ENCODE data around the gene SNX25. TPM values are rescaled to one million over a fixed set of nuclear protein-coding genes. Genes with fewer than 3 reads are reported as not detected.

The SNX25 gene
- total RNA-seq, 1 experiment from 2014 or later: 16.7 TPM

DNA sequence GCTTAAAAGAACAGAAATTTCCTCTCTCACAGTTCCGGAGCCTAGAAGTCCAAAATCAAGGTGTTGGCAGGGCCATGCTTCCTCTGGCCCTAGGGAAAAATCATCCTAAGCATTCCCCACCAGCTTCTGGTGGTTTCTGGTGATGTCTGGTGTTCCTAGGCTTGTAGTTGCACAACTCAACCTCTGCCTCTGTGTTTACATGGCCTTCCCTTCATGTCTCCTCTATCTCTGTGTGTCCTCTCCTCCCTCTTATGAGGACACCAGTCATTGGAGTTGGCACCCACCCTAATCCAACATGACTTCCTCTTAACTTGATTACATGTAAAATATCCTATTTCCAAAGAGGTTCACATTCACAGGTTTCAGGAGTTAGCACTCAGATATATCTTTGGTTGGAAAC, 170.9 kb downstream of the SNX25 start:
- Histone ChIP-seq H3K4me3 (ENCODE audit: low read depth in 2 of 2, low read length in 2 of 2) (no peak overlapping the region), H3K27ac (ENCODE audit: low read length) (no peak overlapping the region), H3K27me3 (ENCODE audit: control insufficient read depth, insufficient read depth, low read length) (no peaks in the 10 kb centered on the region), H3K36me3 (ENCODE audit: control insufficient read depth, insufficient read depth, low read length) (no peaks in the 10 kb centered on the region), H3K9me3 (ENCODE audit: control insufficient read depth, insufficient read depth, low read depth, low read length) (no peaks in the 10 kb centered on the region), H3K4me1 (ENCODE audit: control insufficient read depth, insufficient read depth, low read length) (no peaks in the 10 kb centered on the region)
- TF ChIP-seq, protein P1, sequence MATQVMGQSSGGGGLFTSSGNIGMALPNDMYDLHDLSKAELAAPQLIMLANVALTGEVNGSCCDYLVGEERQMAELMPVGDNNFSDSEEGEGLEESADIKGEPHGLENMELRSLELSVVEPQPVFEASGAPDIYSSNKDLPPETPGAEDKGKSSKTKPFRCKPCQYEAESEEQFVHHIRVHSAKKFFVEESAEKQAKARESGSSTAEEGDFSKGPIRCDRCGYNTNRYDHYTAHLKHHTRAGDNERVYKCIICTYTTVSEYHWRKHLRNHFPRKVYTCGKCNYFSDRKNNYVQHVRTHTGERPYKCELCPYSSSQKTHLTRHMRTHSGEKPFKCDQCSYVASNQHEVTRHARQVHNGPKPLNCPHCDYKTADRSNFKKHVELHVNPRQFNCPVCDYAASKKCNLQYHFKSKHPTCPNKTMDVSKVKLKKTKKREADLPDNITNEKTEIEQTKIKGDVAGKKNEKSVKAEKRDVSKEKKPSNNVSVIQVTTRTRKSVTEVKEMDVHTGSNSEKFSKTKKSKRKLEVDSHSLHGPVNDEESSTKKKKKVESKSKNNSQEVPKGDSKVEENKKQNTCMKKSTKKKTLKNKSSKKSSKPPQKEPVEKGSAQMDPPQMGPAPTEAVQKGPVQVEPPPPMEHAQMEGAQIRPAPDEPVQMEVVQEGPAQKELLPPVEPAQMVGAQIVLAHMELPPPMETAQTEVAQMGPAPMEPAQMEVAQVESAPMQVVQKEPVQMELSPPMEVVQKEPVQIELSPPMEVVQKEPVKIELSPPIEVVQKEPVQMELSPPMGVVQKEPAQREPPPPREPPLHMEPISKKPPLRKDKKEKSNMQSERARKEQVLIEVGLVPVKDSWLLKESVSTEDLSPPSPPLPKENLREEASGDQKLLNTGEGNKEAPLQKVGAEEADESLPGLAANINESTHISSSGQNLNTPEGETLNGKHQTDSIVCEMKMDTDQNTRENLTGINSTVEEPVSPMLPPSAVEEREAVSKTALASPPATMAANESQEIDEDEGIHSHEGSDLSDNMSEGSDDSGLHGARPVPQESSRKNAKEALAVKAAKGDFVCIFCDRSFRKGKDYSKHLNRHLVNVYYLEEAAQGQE (IDR thresholded peaks at IDR 0.05; ENCODE audit: insufficient read depth in 1 of 2, low read depth in 2 of 2, low read length in 1 of 2): no peak
- TF ChIP-seq POLR2AphosphoS5 (IDR thresholded peaks at IDR 0.05; ENCODE audit: low read depth, low read length) (no peak), SIN3A (IDR thresholded peaks at IDR 0.05; ENCODE audit: borderline replicate concordance, insufficient read depth, low read depth, low read length) (no peak), TCF7L2 (IDR thresholded peaks at IDR 0.05; ENCODE audit: low read depth, low read length) (no peak)
- TF ChIP-seq, protein P2, sequence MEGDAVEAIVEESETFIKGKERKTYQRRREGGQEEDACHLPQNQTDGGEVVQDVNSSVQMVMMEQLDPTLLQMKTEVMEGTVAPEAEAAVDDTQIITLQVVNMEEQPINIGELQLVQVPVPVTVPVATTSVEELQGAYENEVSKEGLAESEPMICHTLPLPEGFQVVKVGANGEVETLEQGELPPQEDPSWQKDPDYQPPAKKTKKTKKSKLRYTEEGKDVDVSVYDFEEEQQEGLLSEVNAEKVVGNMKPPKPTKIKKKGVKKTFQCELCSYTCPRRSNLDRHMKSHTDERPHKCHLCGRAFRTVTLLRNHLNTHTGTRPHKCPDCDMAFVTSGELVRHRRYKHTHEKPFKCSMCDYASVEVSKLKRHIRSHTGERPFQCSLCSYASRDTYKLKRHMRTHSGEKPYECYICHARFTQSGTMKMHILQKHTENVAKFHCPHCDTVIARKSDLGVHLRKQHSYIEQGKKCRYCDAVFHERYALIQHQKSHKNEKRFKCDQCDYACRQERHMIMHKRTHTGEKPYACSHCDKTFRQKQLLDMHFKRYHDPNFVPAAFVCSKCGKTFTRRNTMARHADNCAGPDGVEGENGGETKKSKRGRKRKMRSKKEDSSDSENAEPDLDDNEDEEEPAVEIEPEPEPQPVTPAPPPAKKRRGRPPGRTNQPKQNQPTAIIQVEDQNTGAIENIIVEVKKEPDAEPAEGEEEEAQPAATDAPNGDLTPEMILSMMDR (IDR thresholded peaks at IDR 0.05): no peak
- DNase-seq (ENCODE audit: low read depth, low spot score) (no peak), ATAC-seq (no peak)
- in situ Hi-C loops (cut with HindIII; ENCODE audit: low pct_unique_long_range_greater_than_20kb, low sequenced_read_pairs) (no loop called here), intact Hi-C loops (cut with micrococcal nuclease; ENCODE audit: unreplicated experiment) (no loop called here)
- ChIA-PET POLR2A (no interaction called here), CTCF (no interaction called here)
- BruUV-seq (replicated peaks): no TSS peak

DNA sequence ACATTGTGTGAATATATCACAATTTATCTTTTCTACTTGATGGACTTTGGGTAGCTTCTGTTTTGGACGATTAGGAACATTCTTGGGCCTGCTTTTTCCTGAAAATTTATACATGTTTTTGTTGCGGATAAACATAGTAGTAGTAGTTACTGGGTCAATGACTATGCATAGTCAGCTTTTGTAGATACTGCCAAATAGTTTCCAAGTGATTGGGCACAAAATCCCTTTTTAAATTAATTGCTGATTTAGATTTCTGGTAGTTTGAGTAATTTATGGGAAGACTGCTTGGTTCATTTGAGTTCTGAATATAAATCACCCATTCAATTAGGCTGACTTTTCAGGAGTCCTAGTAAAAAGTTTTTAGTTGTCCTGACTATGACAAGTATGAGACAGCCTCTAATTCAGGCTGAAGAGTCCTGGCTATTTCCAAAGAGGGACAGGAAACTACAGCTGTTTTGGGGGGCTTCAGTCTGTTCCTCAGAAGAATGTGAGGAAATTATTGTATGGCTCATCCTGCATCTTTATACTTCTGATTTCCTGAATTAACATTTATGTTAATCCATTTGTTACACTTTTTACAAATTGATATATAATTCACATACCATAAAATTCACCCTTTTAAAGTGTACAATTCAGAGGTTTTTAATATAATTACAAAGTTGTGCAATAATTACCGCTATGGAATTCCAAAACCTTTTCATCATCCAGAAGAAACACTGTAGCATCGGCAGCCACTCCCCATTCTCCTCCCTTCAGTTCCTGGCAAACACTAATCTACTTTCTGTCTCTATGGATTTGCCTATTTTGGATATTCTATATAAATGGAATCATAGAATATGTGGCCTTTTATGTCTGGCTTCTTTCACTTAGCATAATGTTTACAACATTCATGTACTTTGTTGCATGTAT, 172.1 kb downstream of the SNX25 start:
- POLR2A ChIA-PET: no interaction called here
- intact Hi-C loops (cut with micrococcal nuclease; ENCODE audit: unreplicated experiment): no loop called here
- Histone ChIP-seq H3K4me3 (ENCODE audit: low read depth in 2 of 2, low read length in 2 of 2) (no peak overlapping the region), H3K27me3 (ENCODE audit: control insufficient read depth, insufficient read depth, low read length) (no peaks in the 10 kb centered on the region), H3K27ac (ENCODE audit: low read length) (no peak overlapping the region), H3K4me1 (ENCODE audit: control insufficient read depth, insufficient read depth, low read length) (no peaks in the 10 kb centered on the region), H3K9me3 (ENCODE audit: control insufficient read depth, insufficient read depth, low read depth, low read length) (no peaks in the 10 kb centered on the region), H3K36me3 (ENCODE audit: control insufficient read depth, insufficient read depth, low read length) (no peaks in the 10 kb centered on the region)
- in situ Hi-C loops (cut with HindIII; ENCODE audit: low pct_unique_long_range_greater_than_20kb, low sequenced_read_pairs): no loop called here
- BruUV-seq (replicated peaks): no TSS peak
- ATAC-seq (no peak), DNase-seq (ENCODE audit: low read depth, low spot score) (no peak)
- TF ChIP-seq, protein P2 (IDR thresholded peaks at IDR 0.05): no peak
- TF ChIP-seq POLR2AphosphoS5 (IDR thresholded peaks at IDR 0.05; ENCODE audit: low read depth, low read length) (no peak), TCF7L2 (IDR thresholded peaks at IDR 0.05; ENCODE audit: low read depth, low read length) (no peak), SIN3A (IDR thresholded peaks at IDR 0.05; ENCODE audit: borderline replicate concordance, insufficient read depth, low read depth, low read length) (no peak)
- TF ChIP-seq, protein P1 (IDR thresholded peaks at IDR 0.05; ENCODE audit: insufficient read depth in 1 of 2, low read depth in 2 of 2, low read length in 1 of 2): no peak
- CTCF ChIA-PET: no interaction called here
